ENCODE measurements around the gene ST8SIA3.

The ST8SIA3 gene

GRCh38 chr18:57352271-57352701 is at the start of gene ST8SIA3:
TSS of gene ST8SIA3 (plus strand) at chr18:57352557. CDS start at chr18:57352847, 290 bp downstream.
- DNase-seq (ENCODE audit: low spot score): no peak

- DNase-seq (ENCODE audit: low spot score): no peak
Measured at GRCh38 chr18:57311472-57311871, 40.9 kb upstream of the ST8SIA3 start.

GRCh38 chr18:57312346-57313144 is 39.8 kb upstream of the ST8SIA3 start:
- DNase-seq (ENCODE audit: low spot score): no peak

- no peak for DNase-seq (ENCODE audit: low spot score)
Measured at GRCh38 chr18:57320603-57321002, 31.8 kb upstream of the ST8SIA3 start.

- no peak for DNase-seq (ENCODE audit: low spot score)
Measured at GRCh38 chr18:57325491-57326166, 26.7 kb upstream of the ST8SIA3 start.

GRCh38 chr18:57326718-57327323 is 25.5 kb upstream of the ST8SIA3 start:
- DNase-seq (ENCODE audit: low spot score): no peak

- no peak for DNase-seq (ENCODE audit: low spot score)
Measured at GRCh38 chr18:57328665-57329064, 23.7 kb upstream of the ST8SIA3 start.

GRCh38 chr18:57329856-57330255 is 22.5 kb upstream of the ST8SIA3 start:
- no peak for DNase-seq (ENCODE audit: low spot score)

- no peak for DNase-seq (ENCODE audit: low spot score)
Measured at GRCh38 chr18:57331718-57332117, 20.6 kb upstream of the ST8SIA3 start.

GRCh38 chr18:57333940-57334339 is 18.4 kb upstream of the ST8SIA3 start:
- DNase-seq (ENCODE audit: low spot score): no peak

GRCh38 chr18:57334383-57334782 is 18.0 kb upstream of the ST8SIA3 start:
- DNase-seq (ENCODE audit: low spot score): no peak

GRCh38 chr18:57336343-57336742 is 16.0 kb upstream of the ST8SIA3 start:
- no peak for DNase-seq (ENCODE audit: low spot score)

- DNase-seq (ENCODE audit: low spot score): no peak
Measured at GRCh38 chr18:57337890-57338289, 14.5 kb upstream of the ST8SIA3 start.

GRCh38 chr18:57343833-57344232 is 8.5 kb upstream of the ST8SIA3 start:
- no peak for DNase-seq (ENCODE audit: low spot score)

GRCh38 chr18:57346876-57347275 is 5.5 kb upstream of the ST8SIA3 start:
- no peak for DNase-seq (ENCODE audit: low spot score)

- DNase-seq (ENCODE audit: low spot score): no peak
Measured at GRCh38 chr18:57347784-57348183, 4.6 kb upstream of the ST8SIA3 start.

GRCh38 chr18:57352761-57353136 is 392 bp downstream of the ST8SIA3 start:
- no peak for DNase-seq (ENCODE audit: low spot score)

- no peak for DNase-seq (ENCODE audit: low spot score)
Measured at GRCh38 chr18:57353137-57353939, 981 bp downstream of the ST8SIA3 start.

GRCh38 chr18:57353940-57354461 is 1.6 kb downstream of the ST8SIA3 start:
- DNase-seq (ENCODE audit: low spot score): peak; percentile 85

- DNase-seq (ENCODE audit: low spot score): no peak
Measured at GRCh38 chr18:57359433-57359832, 7.1 kb downstream of the ST8SIA3 start.

GRCh38 chr18:57362714-57363113 is 10.4 kb downstream of the ST8SIA3 start:
- no peak for DNase-seq (ENCODE audit: low spot score)

- DNase-seq (ENCODE audit: low spot score): no peak
Measured at GRCh38 chr18:57364460-57364859, 12.1 kb downstream of the ST8SIA3 start.

Data from AG08396 (cell line).